GM08714 (cell line): Measurements from ENCODE around the gene CPNE5.

Experiments
- H3K4me3 ChIP-seq: fragments of 200-500 bp; sonication (Bioruptor generic); 2 replicates; pipeline ENCODE4 v1.5.1; 2014; ENCODE audit warnings: mild to moderate bottlenecking, low read length, inconsistent platforms
- ZNF274 ChIP-seq: IDR thresholded peaks from 2 replicates; pipeline ENCODE4 v1.6.1; 2012; ENCODE audit warnings: mild to moderate bottlenecking, low read depth, low read length

CPNE5 gene

DNA sequence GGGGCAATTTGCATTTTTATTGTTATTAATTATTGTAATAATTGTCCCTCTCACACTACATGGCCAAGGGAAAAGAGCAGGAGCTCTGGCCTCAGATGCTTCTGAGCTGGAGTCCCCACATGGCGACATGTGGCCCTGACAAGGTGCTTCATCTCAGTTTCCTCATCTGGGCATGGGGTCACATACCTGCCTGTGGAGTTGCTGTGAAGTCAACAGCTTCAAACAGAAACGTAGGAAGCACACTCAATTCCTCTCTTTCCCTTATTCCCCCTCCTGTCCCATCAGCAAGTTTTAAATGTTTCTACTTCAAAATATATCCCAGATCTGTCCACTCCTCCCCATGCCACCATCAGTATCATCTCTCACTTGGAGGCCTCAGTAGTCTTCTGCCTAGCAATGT is 8.7 kb downstream of the CPNE5 start:
- no peak for TF ChIP-seq ZNF274
- H3K4me3 ChIP-seq, result no peak overlapping the region

- no peak overlapping the region for H3K4me3 ChIP-seq
- no peak for TF ChIP-seq ZNF274
Observed at GRCh38 chr6:36829919-36830544, 9.2 kb downstream of the CPNE5 start.

DNA sequence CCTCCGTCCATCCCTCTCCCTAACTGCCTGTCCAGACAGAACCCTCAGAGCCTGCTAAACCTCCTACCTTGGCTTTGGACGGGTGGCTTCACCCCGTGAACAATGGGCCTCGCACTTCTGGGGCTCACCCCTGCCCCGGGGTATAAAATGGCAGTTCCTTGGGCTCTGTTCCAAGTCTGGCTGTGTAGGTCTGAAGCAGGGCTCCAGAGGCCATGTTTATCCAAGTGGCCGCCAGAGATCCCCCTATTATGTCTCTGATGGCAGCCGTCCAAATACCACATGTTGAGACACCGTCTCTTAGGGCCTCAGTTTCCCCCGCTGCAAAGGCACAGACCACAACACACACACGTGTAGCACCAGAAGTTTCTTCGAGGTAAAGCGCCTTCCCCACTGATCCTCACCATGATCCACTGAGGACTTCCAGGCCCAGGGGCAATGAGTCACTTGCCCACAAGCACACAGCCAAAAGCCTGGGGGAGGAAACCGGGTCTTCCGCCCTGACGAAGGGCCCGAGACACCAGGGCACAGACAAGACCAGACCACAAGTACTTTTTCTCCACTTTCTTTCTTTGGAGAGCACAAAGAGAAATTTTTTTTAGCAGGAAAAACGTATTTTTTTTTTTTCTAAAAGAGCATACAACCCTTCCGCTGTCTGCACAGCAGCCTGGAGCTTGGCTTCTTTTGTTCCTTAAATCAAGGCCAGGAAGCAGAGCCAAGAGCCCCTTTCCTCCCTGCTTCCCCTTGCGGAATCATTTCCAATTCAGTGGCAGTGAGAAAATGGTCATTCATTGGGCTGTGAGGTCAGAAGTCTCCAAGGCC is 11.8 kb downstream of the CPNE5 start:
- TF ChIP-seq ZNF274, result no peak
- H3K4me3 ChIP-seq, result no peak overlapping the region

GRCh38 chr6:36826520-36827227 is 12.6 kb downstream of the CPNE5 start:
- no peak overlapping the region for H3K4me3 ChIP-seq
- no peak for TF ChIP-seq ZNF274

DNA sequence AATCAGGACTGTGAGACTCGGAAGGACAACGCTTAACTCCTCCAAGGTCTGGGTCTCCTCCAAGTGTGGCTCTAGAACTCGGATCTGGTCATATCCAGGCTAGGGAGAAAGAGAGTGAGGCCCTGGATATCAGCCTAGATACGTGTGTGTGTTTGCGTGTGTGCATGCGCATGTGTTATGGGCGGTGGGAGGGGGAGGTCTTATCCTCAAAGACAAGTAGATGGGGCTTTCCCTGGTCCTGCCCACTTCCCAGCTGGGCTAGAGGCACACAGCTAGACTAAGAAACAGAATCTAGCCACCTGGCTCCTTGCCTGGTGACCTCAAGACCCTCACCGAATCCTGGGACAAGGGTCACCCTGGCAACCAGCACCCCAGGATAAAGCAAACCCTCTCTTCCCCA is 13.2 kb downstream of the CPNE5 start:
- TF ChIP-seq ZNF274, result no peak
- no peak overlapping the region for H3K4me3 ChIP-seq

DNA sequence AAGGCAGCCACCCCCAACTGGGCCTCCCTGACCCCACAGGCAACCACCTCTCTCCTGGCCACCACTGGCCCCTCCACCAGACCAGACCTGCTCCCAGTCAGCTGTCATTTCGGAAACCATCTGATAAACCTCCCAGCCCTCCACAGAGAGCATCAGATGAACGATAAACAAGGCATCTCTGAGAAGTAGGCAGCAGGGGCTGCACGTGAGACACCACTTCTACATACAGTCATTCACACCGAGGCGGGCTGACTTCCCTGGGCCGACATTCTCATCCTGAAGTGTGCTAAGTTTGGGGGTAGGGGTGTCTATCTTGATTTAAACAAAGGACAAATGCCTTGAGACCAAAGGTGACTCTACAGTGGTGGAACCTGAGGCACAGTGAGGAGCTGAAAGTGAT is 13.8 kb downstream of the CPNE5 start:
- no peak overlapping the region for H3K4me3 ChIP-seq
- no peak for TF ChIP-seq ZNF274

GRCh38 chr6:36824253-36824652 is 15.0 kb downstream of the CPNE5 start:
- H3K4me3 ChIP-seq, result no peak overlapping the region
- TF ChIP-seq ZNF274, result no peak

DNA sequence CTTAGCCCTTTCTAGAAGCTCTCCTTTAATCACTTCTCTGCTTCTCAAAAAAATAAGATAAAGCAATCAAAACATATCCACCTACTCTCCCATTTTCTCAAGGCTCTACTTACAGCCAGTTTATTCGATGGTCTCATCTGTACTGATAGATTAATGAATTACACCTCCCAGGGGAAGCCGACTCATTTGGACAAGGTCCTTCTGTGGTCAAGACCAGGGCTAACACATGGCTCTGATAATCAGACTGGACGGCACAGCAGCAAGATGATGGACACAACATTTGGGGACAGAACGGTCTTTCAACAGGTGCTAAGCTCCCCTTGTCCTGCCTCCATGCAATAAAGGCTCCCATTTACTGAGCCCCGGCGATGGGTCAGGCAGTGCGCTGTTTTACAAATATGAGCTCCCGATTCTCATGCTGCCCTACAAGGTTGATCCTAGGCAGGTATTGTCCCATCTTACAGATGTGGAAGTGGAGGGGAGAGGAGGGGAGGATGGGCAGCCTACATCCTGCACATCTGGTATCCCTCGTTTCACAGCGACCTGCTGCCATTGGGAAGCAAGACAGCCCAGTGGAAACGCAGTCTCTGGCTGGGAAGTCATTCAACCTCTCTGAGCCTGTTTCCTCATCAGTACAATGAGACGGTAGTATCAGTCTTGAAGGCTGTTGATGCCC is 15.7 kb downstream of the CPNE5 start:
- H3K4me3 ChIP-seq, result no peak overlapping the region
- no peak for TF ChIP-seq ZNF274

DNA sequence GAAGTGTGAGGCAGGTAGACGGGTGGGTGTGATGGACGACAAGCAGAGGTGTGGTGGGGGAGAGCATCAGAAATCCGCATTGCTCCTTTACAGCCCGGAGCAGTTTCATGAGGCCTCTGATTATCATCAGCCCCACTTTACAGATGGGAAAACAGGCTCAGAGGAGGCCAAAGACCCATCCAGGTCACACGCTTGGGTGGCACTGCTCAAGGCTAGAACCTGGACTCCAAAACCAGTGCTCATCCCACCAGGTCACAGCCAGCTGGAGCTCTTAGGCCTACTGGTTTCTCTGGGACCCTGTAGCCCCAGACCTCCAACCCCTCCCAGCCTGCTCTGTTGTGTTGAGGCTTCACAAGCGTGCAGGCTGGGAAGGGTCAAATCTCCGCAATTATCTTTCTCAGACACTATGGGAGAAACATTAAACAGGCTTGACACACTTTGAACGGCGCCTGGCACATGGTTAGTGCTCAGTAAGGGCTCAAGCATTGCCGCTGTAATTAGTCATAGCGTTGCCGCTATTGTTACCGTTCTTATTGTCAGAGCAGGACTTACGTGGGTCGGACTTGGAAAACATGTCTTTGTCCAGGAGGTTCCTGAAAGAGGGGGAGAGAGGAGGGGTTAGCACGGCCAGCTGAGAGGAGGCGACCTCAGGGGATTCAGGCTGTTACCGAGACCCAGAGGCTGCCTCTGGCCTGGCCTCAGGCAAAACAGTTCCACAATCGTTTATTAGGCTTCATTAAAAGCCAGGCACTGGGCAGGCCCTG is 16.6 kb downstream of the CPNE5 start:
- no peak overlapping the region for H3K4me3 ChIP-seq
- no peak for TF ChIP-seq ZNF274

DNA sequence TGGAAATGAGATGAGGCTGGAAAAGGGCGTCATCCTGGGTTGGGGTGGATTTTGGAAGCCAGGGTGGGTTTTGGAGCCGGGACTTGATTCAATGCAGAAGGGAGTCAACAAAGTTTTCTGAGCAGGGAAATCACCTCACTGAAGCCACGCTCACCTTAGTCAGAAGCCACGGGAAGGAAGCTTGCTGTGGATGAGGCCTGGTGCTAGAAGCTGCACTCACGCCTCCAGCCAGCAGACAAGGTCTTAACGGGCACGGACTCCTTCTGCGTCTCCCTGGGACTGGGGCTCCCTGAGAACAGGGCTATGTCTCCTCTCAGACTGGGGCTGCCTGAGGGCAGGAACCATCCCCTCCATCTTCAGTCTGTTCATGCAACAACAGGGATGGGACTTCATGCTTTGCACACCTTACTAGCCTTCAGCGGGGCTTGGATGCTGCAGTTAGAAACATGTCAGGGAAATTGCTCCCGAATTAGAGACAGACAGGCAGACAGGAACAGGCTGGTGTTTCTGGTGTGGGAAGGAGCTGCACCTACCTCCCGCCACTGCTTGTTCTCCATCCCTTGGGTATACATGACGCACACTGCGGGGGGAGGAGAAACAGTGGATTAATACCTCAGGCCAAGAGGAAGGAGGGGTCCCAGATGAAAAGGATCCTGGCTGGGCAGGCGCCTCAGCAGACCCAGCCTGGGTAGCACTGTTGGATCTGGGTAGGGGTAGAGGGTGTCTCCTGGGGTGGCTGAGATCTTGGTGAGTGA is 17.5 kb downstream of the CPNE5 start:
- H3K4me3 ChIP-seq, result no peak overlapping the region
- TF ChIP-seq ZNF274, result no peak

DNA sequence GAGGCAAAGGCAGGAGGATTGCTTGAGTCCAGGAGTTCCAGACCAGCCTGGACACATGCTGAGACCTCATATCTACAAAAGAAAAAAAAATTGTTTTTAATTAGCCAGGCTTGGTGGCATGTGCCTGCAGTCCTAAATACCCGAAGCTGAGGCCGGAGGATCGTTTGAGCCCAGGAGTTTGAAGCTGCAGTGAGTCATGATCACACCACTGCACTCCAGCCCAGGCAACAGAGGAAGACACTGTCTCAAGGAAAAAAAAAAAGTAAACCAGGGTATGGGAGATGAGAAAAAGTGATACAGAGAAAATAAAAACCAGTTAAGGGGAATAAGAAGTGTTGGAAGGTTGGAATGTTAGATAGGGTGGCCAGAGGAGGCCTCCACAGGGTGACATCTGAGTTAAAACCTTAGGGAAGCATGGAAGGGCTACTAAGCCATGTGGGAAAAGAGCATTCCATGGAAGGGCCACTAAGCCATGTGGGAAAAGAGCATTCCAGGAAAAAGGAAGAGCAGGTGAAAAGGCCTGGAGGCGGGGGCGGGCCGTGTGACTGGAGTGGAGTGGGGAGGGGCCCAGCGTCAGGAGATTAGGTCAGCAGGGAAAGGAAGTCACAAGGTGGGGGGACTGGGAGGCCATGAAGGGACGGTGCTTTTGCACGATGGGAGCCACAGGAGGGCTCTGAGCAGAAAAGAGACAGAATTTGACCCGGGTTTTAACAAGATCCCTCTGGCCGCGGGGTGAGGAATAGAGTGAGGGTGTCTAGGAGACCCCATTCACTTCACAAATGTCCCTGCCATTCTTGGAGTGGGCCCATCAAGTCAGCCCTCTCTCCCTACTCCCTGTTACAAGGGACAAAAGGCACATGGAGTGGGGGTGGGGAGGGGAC is 18.3 kb downstream of the CPNE5 start:
- no peak for TF ChIP-seq ZNF274
- no peak overlapping the region for H3K4me3 ChIP-seq

GRCh38 chr6:36818756-36819155 is 20.5 kb downstream of the CPNE5 start:
- H3K4me3 ChIP-seq, result no peak overlapping the region
- TF ChIP-seq ZNF274, result no peak
